ENCODE measurements around the gene ITGA8. TPM values are rescaled to one million over a fixed set of nuclear protein-coding genes. Genes with fewer than 3 reads are reported as not detected.

Gene ITGA8
- total and polyA plus RNA-seq, 2 of the 13 experiments (the other 11 are each of a cell fraction or from before 2014, with no cell fraction given): not detected

DNA sequence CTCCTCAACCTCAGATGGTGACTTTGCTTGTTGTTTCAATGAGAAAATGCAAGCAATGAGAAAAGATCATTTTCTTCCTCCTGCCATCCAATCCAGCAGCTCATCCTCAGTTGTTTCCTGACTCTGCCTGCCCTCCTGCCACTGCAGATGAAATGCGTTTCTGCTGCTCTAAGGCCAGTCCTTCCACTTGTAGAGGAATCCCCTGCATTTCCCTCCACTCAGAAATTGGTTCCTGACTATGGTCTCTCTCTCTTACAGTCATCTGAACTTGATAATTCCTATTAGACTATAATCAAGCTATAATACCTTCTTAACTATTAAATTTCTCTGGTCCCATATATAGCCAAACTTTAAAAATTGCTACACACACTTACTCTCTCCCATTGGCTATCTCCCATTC lies 14.4 kb downstream of the ITGA8 start:
- BruUV-seq (replicated peaks): no TSS peak
- no peak for DNase-seq (ENCODE audit: low spot score)
- no peaks in the 10 kb centered on the region for H3K9me3 ChIP-seq (ENCODE audit: low read length)
- intact Hi-C loops (cut with micrococcal nuclease; ENCODE audit: unreplicated experiment) (no loop called here), in situ Hi-C loops (cut with HindIII; ENCODE audit: extremely low pct_ligation_motif_present, low pct_unique_long_range_greater_than_20kb) (no loop called here)
- no peak for ATAC-seq
- WGBS (ENCODE audit: low lambda C conversion rate): 0% methylated on average over 1 of the region's 1 CpG
- H3K4me3 ChIP-seq (replicated peaks in 1 of 3; ENCODE audit: insufficient read depth in 1 of 3, low read depth in 2 of 3, low read length in 3 of 3): no peak overlapping the region
- no peaks in the 10 kb centered on the region for H4K20me1 ChIP-seq (ENCODE audit: insufficient read depth, low read length)
- CTCF ChIA-PET (ENCODE audit: low intra/inter-chr PET ratio, low total read pairs): no interaction called here
- H3K27ac ChIP-seq (ENCODE audit: extremely low read length, insufficient read depth, low read length): no peak overlapping the region
- H3K27me3 ChIP-seq (ENCODE audit: control insufficient read depth in 1 of 2, insufficient read depth in 2 of 2, low read length in 2 of 2): no peaks in the 10 kb centered on the region; a peak in 1 of 5 replicates
- POLR2A ChIA-PET: no interaction called here
- no peak overlapping the region for H3K9ac ChIP-seq (ENCODE audit: insufficient read depth, low read depth, low read length)
- no peaks in the 10 kb centered on the region for H3K36me3 ChIP-seq (replicated peaks in 1 of 2; ENCODE audit: control insufficient read depth in 1 of 2, insufficient read depth in 2 of 2, low read length in 2 of 2)
- H3K4me1 ChIP-seq (ENCODE audit: insufficient read depth, low read length): no peaks in the 10 kb centered on the region
- no peak overlapping the region for H2AFZ ChIP-seq (ENCODE audit: low read length)
- FAIRE-seq: no peak
- H3K79me2 ChIP-seq (ENCODE audit: insufficient read depth, low read length): no peaks in the 10 kb centered on the region
- no peak for TF ChIP-seq BORCS8-MEF2B (CRISPR knock-in tag; IDR thresholded peaks at IDR 0.05)
- TF ChIP-seq ZZZ3 (CRISPR knock-in tag; IDR thresholded peaks at IDR 0.05; ENCODE audit: borderline replicate concordance): no peak
- TF ChIP-seq ZSCAN22 (CRISPR knock-in tag; IDR thresholded peaks at IDR 0.05): no peak
- no peak for TF ChIP-seq ZNF839 (CRISPR knock-in tag; IDR thresholded peaks at IDR 0.05; ENCODE audit: borderline replicate concordance)
- TF ChIP-seq BCL6 (CRISPR knock-in tag; IDR thresholded peaks at IDR 0.05): no peak
- no peak for TF ChIP-seq ZNF572 (CRISPR knock-in tag; IDR thresholded peaks at IDR 0.05)
- no peak for TF ChIP-seq ZNF883 (CRISPR knock-in tag; IDR thresholded peaks at IDR 0.05; ENCODE audit: not compliant biosample characterization)
- no peak for TF ChIP-seq ZNF891 (CRISPR knock-in tag; IDR thresholded peaks at IDR 0.05)
- no peak for TF ChIP-seq ZHX1 (CRISPR knock-in tag; IDR thresholded peaks at IDR 0.05; ENCODE audit: low read depth)
- no peak for TF ChIP-seq ZSCAN21 (CRISPR knock-in tag; IDR thresholded peaks at IDR 0.05; ENCODE audit: borderline replicate concordance)
- TF ChIP-seq ZNF570 (CRISPR knock-in tag; IDR thresholded peaks at IDR 0.05; ENCODE audit: borderline replicate concordance): no peak
- TF ChIP-seq ZNF431 (CRISPR knock-in tag; IDR thresholded peaks at IDR 0.05; ENCODE audit: borderline replicate concordance, low read depth): no peak
- no peak for TF ChIP-seq HBP1 (CRISPR knock-in tag; IDR thresholded peaks at IDR 0.05; ENCODE audit: low read depth)
- no peak for TF ChIP-seq ZNF224 (CRISPR knock-in tag; IDR thresholded peaks at IDR 0.05)
- no peak for TF ChIP-seq CTCF (CRISPR knock-in tag; IDR thresholded peaks at IDR 0.05)
- no peak overlapping the region for H3K4me2 ChIP-seq (ENCODE audit: low read depth, low read length)

Data from HepG2 (cell line).